HG03457 (cell line): Measurements from ENCODE around the gene OR1F1.
"Not testable (repeated sequence)": the region's sequence is repeated elsewhere in the genome, so short reads cannot be mapped to it uniquely, and the experiment has no call there.

Source experiments
- ATAC-seq: cut with Tn5 transposase; IDR thresholded peaks from one replicate; pipeline ENCODE4 v1.9.1; 2021; ENCODE audit warnings: moderate number of reproducible peaks; ENCODE audit not compliant: unreplicated experiment

OR1F1 gene

DNA sequence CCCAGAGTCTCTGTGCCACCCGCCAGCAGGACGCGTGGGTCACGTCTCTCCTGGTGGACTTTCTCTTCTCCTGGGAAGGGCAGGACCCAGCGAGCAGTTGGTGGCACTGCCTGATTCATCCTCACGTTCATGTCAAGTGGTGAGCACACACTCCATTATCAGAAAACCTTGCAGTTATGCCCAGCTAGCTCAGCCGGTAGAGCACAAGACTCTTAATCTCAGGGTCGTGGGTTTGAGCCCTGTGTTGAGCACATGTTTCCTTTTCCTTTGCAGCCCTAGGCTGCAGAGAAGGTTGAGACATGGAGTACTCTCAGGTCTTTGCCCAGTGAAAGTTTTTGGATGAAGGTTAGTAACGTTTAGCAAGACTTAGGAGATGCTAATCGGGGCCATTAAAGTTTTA is 8.0 kb downstream of the OR1F1 start:
- ATAC-seq, result no peak

DNA sequence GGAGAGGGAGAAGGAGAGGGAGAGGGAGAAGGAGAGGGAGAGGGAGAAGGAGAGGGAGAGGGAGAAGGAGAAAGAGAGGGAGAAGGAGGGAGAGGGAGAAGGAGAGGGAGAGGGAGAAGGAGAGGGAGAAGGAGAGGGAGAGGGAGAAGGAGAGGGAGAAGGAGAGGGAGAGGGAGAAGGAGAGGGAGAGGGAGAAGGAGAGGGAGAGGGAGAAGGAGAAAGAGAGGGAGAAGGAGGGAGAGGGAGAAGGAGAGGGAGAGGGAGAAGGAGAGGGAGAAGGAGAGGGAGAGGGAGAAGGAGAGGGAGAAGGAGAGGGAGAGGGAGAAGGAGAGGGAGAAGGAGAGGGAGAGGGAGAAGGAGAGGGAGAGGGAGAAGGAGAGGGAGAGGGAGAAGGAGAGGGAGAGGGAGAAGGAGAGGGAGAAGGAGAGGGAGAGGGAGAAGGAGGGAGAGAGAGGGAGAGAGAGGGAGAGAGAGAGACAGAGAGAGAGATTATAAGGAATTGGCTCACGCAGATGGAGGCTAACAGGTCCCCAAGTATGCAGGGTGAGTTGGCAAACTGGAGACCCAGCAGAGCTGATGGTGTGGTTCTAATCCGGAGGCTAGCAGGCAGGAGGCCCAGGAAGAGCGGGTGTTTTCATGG is 9.8 kb downstream of the OR1F1 start:
- ATAC-seq, result not testable (repeated sequence)

DNA sequence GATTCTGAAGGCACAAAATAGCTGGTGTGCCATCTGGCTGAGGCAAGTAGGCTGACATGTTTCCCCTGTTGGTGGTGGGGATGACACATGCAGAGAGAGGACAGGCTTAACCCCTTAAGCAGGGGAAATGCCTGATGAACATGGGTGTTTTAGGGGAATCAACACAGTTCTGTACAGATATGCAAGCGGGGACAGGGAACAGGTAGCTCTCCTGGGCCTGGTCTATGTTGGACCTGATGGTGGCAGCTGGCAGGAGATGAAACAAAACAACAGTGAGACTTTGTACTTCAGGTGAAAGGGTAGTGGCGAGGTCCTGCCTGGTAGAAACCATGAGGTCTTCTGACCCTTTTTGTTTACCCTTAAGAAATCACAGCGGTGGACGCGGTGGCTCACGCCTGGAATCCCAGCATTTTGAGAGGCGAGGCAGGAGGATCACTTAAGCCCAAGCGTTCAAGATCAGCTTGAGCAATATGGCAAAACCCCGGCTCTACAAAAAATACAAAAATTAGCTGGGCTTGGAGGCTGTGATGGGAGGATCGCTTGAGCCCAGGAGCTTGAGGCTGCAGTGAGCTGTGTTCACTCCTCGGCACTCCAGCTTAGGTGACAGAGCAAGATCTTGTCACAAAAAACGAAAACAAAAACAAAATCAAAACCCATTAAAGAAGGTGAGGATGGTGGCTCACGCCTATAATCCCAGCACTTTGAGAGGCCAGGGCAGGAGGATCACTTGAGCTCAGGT is 10.5 kb downstream of the OR1F1 start:
- ATAC-seq, result no peak

DNA sequence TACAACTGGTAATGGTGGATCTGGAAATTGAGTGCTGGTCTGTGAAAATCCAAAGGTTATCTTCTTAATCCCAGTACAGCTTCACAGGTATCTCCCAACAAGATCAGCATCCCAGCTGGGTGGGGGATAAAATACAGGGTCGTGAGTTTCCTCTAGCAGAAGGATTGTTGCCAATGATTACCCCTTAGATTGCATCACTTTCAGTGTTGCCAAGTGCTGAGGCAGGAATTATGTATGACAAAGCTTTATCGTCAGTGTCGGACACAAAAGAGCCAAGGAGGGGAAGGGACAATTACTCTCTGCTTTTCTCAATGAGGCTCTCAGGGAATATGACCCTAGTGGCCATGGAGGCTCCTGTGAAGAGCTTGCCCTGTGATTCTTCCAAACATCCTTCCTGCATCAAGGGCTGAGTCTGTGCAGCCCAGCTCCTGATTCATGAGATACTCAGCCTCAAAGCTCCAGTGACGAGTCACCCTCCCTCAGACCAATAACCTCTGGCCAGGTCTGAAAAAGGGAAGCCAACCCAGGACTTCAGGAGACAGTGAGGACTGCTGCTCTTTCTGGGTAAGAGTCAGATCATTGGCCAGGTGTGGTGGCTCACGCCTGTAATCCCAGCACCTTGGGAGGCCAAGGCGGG is 15.0 kb downstream of the OR1F1 start:
- no peak for ATAC-seq

DNA sequence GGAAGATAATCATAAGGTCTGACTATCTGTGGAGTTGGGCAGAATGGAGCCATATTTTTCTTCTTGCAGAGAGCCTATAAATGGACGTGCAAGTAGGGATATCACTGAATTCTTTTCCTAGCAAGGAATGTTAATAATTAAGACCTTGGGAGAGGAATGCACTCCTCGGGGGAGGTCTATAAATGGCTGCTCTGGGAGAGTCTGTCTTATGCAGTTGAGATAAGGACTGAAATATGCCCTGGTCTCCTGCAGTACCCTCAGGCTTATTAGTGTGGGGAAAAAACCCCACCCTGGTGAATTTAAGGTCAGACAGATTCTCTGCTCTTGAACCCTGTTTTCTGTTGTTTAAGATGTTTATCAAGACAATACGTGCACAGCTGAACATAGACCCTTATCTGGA is 17.9 kb downstream of the OR1F1 start:
- ATAC-seq, result not testable (repeated sequence)

DNA sequence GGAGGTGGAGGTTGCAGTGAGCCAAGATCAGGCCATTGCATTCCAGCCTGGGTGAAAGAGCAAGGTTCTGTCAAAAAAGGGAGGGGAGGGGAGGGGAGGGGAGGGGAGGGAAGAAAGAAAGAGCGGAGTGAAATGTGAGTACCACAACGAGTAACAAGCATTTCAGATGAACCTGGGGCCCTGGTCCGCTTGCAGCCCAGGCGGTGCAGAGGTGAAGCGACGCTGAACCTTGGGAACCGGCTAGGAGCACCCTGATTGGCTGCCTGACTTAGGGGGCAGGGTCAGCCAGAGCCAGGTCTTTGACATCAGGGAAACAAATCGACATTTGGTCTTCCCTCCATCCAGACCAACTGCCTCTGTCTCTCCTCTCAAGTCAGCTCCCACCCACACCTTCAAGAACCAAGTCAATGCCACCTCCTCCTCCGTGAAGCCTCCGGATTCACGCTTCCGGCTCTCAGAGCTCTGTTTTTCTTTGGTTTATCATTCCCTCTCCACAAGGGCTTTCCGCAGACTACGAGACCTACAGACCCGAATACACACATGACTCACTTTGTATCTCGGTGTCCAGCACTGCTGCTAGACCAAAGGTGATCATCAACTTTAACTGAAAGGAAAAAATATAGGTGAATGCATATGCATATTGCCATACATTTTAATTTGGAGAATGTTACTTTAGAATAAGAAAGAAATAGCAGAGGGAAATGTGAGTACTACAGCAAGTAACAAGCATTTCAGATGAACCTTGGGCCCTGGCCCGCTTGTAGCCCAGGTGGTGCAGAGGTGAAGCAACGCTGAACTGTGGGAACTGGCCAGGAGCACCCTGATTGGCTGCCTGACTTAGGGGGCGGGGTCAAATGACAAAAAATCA is 19.3 kb downstream of the OR1F1 start:
- no peak for ATAC-seq

DNA sequence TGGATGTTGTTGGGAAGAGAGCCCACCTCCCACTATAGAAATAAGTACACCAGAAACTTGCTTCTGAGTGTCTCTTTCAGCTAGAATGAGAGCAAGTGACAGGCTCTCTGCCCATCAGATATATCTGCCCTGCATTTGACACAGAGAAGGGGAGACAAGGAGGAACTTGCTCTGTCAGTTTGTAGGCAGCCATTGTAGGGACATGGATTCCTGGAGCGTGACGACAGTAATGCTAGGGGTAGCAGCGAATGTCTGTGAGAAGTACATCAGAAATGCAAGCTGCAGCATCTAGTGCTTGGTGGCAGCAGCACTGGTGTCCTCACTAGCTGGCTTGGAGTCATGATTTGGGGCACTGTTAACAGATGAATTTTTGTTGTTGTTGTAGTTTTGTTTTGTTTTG is 24.0 kb downstream of the OR1F1 start:
- no peak for ATAC-seq

DNA sequence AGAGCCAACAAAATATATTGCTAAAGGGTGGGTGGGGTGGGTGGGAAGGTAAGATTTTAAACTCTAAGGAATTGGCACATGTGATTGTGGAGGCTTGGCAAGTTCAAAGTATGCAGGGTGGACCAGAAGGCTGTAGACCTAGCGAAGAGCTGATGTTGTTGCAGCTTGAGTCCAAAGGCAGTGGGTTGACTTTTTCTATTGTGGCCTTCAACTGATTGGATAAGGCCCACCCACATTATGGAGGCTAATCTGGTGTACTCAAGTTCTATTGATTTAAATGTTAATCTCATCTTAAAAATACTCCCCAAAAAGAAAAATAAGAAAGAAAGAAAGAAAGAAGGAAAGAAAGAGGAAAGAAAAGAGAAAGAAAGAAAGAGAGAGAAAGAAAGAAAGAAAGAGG is 24.6 kb downstream of the OR1F1 start:
- ATAC-seq, result no peak

DNA sequence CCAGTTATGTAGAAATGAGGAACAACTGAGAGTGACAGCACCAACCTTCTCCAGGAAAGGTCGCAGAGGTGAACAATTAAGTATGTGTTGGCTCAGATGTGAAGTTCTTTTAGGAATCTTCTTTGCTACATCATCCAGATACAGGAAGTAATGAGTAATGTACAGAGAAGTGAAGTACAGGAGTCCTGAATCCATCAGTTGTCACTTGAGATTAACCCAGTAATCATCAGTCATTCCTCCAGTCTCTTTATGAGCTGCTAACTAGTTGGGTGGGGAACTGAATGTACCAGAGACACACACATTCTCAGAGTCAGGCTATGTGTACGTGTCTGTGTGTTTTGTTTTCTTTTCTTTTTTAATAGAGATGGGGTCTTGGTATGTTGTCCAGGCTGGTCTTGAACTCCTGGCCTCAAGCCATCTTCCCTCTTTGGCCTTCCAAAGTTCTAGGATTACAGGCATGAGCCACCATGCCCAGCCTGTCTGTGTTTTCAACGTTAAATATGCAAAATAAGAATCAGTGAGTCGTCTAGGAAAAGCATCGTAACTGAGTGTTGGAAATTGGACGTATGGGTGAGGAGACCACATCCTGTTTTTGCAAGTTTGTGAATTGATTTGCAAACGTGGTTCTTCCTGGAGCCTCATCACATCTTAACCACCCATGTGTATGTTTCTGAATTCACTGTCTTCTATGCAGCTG is 27.0 kb downstream of the OR1F1 start:
- no peak for ATAC-seq

DNA sequence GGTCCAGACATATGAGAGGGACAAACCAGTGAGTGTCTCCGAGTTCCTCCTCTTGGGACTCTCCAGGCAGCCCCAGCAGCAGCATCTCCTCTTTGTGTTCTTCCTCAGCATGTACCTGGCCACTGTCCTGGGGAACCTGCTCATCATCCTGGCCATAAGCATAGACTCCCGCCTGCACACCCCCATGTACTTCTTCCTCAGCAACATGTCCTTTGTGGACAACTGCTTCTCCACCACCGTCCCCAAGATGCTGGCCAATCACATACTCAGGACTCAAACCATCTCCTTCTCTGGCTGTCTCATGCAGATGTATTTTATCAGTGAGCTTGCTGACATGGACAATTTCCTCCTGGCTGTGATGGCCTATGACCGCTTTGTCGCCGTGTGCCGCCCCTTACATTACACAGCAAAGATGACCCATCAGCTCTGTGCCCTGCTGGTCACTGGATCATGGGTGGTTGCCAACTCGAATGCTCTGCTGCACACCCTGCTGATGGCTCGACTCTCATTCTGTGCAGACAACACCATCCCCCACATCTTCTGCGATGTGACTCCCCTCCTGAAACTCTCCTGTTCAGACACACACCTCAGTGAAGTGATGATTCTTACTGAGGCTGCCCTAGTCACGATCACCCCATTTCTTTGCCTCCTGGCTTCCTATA is 27.7 kb downstream of the OR1F1 start:
- ATAC-seq, result no peak

DNA sequence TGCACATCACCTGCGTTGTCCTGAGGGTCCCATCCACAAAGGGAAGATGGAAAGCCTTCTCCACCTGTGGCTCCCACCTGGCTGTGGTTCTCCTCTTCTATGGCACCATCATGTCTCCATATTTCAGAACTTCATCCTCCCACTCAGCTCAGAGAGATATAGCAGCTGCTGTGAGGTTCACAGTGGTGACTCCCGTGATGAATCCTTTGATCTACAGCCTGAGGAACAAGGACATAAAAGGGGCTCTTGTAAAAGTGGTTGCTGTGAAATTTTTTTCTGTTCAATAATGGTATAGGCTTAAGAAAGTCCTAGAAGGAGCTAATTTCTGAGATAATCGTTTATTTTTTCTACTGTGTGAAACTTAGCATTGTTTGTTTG is 28.2 kb downstream of the OR1F1 start:
- ATAC-seq, result no peak

DNA sequence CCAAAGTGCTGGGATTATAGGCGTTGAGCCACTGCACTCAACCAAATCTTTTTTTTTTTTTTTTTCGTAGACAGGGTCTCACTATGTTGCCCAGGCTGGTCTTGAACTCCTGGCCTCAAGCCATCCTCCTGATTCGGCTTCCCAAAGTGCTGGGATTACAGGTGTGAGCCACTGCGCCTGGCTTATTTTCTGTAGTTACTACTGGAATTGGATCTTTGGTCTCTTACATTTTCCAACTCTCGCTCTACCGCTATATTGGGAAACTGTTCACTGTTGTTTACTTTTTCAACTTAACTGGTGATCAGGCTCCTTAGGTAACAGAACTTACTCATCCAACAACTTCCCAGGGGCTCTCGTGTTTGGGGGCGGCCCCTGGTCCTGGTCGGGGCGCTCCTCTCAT is 32.8 kb downstream of the OR1F1 start:
- no peak for ATAC-seq

DNA sequence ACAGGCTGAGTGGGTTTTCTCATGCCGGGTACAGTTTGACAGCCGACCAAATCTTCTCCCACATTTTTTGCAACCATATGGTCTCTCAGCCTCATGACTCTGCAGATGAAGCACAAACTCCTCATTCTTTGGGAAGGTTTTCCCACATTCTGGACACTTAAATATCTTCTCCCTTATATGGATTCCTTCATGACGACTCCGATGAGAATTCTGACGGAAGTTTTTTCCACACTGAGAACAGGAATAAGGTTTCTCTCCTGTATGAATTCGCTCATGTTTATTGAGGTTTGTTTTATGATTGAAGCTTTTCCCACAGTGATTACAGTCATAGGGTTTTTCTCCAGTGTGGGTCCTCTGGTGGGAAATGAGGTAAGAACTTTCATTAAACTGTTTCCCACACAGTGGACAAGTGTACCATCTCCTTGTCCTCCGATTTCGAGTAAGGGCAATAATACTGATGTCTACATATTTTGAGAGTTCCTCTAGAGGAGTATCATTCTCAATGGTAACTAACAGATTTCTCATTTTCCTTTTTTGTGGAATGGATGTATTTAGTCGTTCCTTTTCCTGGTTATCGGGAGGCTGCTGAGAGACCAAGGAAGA is 36.0 kb downstream of the OR1F1 start:
- ATAC-seq, result no peak

DNA sequence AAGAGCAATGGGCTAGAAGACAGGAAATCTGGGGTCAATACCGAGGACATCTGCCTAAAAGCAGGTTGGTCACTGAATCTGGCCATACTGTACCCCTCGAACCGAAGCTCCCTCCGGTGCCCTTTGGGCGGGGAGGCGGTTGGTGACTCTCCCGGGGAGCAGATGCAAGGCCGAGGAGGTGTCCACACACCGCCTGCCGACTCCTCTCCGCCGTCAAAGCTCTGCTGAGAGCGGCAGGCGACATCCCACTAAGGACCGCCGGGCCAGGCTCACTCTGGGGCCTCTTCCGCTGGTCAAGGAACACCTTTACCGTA is 46.5 kb downstream of the OR1F1 start:
- ATAC-seq, result no peak

DNA sequence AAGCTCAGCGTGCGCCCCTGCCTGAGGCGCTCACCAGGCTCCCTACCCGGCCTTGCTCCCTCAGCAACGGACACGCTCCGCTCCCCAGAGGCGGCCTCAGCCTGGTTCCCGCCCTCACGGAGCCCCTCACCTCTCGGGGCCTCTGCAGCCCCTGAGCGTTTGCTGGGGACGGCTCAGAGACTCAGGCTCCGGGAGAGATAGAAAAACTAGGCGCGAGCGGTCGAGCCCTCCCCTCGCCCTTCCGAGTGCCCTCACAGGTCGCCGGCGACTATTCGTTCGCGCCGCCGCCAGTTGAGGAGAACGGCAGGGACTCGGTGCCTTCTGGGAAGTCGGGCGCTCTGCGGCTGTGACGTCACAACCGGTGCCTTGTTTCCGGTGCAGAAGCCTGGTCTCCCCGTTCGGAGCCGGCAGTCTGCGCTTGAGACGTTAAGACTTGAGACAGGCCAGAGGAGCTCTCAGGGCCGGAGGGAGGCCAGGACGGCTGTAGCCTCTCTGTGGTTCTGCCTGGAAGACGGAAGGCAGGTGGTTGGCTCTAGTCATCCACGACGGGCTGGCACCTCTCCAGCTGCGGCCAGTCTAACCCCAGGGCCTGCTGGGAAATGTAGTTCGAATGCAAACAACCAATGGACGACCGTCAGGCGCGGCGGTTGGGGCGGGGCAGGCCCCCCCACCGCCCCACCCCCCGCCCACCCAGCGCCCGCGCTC is 47.0 kb downstream of the OR1F1 start, which contains the start of gene ZNF200:
TSS of gene ZNF200 (minus strand) at position 302 of the 705 bp plus-strand sequence. CDS start 1,403 bp downstream, outside the sequence.
- peak; percentile 73 for ATAC-seq

DNA sequence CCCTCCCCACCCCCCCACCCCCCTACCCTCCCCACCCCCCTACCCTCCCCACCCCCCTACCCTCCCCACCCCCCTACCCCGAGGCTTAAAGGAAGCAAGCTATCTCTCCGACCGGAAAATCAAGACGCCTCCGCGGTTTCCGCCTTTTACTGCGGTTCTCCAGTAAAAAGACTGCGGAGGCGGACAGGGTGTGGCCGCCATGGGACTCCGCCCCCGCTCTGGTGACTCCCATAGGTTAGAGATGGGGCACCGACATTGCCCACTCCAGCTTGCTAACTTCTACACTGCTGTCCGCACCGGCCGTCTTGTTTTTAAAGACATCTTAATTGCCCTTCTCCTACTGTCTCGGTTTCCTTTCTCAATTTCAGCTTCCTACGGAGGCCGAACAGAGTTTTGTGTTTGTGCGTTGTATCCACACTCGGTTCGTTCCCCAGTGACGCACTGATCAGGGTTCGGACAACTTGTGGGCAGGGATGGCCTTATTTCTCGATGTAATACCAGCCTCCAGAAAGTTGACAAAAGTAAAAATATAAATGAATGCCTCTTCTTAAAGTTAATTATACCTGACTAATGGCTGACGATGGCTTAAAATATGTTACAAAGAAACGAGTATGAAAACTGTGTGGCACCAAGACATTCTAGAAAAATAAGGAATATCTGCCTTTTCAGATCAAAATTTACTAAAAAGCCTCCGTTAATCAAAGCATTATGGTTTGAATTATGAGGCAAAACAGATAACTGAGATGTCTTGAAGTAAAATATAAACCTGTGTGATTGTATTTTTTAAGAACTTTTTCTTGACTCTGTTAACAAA is 48.1 kb downstream of the OR1F1 start:
- ATAC-seq, result no peak

DNA sequence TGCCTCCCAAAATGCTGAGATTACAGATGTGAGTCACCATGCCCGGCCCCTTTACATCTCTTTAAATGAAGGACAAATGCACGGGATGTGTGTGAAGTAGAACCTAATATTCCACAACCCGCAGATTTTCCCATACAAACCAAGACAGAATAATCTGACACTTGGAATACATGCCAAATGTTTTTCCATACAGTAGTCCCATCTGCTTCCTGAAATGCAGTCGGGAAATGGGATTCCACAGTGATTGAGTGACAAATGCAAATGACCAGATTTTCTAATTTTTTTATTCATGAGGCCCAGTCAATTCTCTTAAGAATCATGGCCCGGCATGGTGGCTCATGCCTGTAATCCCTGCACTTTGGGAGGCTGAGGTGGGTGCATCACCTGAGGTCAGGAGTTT is 53.8 kb downstream of the OR1F1 start:
- ATAC-seq, result no peak

DNA sequence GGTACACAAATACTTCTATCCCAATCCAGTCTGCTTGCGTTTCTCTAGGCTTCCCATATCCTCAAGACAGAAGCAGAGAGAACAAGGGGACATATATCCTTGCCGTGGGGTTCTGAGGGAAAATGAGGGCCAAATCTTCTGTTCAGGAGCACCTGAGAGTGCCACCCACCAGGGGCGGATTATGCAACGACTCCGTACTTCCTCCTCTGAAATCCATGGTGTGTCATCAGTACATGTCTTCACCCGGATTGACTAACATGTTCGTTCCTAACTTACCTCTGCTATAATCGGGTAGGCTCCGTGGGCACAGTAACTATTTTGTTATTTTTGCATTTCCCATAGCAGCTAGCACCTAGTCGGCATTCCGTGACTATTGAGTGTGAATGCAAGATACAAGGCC is 54.7 kb downstream of the OR1F1 start:
- no peak for ATAC-seq
